NOMO-1 treated with DMSO at 0.1 percent for 48 hours (cell line): ENCODE measurements around the gene HPRT1.

ENCODE experiments used
- DNase-seq: peaks from one replicate; lab custom pipeline; 2025; ENCODE audit not compliant: unreplicated experiment; lab: John Stamatoyannopoulos, UW

The HPRT1 gene

DNA sequence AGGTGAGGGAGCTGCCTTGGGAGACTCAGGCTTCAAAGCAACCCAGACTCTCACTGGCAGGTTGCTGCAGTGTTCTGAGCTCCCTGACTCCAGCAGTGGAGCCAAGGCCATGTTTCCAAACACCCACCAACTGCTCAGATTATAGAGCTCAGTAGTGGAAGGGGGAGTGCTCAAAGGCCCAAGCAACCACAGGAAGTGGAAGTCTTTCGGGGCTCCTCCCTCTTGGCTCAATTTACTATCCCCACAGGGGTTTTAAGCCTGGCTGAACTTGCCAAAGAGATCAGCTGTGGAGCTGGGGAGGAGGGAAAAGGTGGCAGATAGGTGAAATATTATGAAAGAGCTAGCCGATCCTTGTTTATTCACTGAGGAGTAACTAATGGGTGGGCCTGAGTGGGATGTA, 82.5 kb downstream of the HPRT1 start:
- DNase-seq: no peak

DNA sequence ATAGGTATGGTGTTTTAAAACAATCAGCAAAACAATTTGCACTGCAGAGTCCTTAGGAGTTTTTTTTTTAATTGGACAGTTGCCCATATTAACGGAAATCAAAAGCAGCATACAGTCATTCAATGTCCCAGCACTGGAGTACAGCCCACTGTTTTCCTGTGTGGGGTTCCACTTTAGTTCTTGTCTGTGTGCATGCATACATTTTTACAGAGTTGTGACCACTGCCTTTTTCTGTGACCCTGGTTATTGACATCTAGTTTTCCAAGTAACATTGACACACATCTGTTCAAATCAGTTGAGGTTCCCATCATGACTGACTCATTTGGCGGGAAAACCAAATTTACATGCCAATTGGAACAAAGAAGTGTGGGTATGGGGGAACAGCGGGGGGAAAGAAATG, 83.3 kb downstream of the HPRT1 start:
- DNase-seq: no peak

DNA sequence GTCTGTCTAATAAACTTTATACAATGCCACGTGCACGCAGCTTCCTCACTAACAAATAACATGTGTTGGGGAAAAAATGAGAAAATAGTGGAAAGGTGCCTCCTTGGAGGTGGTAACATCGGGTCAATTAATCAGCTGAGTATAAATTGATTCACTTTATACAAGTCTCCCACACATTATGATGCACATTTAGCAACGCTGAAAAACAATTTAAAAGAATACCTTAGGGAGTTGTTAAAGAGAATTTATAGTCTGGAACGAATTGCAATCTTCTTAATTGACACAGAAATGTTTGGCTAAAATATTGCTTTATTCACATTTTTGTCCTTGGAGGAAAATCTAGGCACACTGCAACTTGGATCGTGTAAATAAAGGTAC, 84.2 kb downstream of the HPRT1 start:
- DNase-seq: no peak

DNA sequence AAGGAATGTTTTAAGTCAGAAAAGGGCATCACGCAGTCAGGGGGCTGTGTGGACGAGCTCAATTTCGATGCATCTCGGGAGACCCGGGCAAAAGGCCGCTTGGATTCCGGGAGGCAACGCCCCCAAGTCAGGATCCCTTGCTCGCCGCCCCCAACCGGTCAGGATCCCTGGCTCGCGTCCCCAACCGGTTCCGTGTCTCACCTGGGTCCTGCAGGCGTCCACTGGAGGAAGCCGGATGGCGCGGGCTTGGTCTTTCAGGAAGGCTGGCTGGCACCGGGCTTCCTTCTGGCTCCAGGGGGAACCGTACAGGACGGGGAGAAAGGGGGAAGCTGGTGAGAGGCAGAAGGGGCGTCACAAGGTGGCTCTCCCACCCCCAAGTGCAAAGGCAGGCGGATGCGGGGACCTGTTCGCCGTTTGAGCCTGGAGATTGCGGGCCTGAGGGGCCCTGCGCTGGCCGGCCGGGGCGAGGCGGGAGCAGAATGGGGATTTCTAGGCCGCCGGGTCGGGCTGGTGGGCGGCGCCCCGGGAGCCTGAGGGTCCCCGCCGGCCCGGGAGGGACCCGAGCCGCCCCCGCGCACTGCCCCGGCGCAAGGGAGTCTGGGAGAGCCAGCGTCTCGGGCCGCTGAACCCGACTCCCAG, 84.7 kb downstream of the HPRT1 start:
- DNase-seq: no peak

DNA sequence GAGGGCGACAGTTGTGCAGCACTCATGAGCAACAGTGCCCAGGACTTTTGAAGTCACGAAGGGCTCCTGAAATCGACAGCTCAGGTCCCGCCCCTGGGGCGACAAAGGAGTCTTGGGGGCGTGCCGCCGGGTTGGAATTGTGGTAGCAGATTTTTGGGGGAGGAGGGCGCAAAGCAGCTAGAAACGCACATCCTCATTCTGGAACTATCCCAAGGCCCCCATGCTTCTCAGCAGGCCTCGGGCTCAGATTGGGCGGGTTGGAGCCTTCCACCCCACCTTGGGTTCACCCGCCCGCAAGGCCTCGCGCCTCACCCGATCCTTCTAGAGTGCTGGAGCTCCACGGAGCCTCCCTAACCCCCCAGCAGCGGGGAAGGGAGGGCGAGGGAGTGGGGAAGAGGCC, 85.5 kb downstream of the HPRT1 start:
- DNase-seq: no peak

DNA sequence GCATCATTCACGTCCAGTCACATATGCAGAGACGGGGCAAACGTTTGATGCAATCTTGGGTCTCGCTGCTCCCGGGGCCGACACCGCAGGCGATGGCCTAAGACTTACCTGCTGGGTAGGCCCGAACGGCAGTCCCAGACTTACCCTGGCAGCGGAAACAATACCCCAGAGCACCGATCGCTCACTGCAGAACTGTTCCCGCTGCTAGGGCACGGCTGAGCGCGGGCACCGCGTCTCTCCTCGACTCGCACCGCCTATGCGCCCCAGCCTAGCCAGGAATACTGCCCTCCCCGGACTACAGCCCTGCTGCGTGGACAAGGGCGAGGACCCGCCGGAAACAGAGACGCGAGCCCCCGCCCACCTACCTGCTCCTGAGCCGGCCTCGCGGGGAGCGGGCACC, 86.2 kb downstream of the HPRT1 start:
- DNase-seq: no peak

DNA sequence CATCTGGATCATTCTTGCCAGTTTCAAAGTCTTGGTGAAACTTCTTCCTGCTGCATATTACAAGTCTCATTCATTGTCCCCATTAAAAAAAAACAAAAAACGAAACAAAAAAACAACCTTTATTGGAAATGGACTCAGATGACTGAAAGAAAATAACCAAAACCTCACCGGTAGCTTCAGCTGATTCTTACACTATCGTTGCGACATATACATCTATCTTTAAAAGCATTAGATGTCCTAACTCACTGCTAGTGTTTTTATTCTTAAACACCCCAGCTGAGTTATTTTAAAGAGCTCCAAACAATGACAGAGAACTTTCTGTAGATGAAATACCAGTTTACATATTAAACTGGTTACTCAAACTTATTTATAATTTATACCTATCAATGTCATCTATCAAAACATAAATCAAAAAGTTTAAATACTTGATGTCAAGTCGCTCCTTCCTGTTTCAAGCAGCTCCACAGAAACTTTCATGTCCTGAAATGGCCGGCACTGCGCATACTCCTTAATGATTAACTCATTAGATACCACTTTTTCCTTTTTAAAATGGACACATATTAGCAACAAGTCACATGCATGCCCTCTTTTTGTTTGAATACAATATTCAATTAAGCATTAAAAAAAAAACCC, 87.2 kb downstream of the HPRT1 start:
- no peak for DNase-seq

DNA sequence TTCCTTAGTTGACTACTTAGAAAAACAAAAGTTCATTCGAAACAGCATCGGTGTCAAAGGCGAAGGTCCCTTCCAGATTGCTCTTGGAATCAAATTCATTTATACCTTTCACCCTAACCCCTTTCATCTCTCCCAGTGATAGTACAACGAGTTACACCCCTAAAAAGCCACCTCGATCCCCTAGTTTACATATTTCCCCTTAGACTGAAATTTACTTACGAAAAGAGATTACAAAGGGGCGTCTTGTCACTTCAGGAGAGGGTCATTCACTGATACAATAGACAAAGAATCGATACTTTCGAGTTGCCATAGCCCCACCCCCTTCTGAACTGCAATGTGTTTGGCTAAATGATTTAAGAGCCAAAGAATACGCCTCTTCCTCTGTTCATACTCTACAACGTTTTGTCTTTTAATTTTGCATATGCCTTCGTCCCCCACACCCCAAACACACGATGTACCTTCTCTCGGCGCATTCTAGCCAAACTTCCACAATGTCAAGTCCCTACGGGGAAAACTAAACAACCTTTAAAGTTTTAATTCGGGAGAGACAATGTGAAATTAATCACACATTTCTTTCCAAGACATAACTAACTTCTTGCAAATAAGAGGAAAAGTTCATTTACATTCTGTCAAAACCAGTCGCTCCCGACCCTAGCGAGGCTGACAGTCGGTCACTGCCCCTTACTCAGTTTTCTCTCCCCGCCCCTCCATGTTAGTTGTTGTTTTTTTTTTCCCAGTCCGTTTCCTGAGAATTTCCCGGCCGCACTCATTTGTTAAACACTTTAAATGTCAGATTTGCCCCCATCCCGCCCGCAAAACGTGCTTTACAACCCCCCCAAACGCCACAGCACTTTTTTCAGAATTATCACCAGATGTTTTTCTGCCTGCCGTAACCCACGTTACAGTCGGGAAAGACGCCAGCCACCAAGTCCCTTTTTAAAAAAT, 88.6 kb downstream of the HPRT1 start:
- DNase-seq: no peak
